ENCODE results near the gene IL33.

Gene IL33

DNA sequence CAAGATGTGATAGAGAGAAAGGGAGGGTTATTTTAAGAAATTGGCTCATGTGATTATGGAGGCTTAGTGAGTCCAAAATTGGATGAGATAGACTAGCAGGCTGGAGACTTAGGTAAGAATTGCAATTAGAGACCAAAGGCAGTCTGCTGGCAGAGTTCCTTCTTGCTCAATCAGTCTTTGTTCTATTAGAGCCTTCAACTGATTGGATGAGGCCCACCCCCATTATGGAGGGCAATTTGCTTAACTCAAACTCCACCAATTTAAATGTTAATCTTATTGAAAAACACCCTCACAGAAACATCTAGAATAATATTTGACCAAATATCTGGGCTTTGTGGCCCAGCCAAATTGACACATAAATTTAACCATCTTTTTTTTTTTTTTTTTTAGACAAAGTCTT, 88.6 kb downstream of the IL33 start:
- DNase-seq (ENCODE audit: low spot score), result no peak

DNA sequence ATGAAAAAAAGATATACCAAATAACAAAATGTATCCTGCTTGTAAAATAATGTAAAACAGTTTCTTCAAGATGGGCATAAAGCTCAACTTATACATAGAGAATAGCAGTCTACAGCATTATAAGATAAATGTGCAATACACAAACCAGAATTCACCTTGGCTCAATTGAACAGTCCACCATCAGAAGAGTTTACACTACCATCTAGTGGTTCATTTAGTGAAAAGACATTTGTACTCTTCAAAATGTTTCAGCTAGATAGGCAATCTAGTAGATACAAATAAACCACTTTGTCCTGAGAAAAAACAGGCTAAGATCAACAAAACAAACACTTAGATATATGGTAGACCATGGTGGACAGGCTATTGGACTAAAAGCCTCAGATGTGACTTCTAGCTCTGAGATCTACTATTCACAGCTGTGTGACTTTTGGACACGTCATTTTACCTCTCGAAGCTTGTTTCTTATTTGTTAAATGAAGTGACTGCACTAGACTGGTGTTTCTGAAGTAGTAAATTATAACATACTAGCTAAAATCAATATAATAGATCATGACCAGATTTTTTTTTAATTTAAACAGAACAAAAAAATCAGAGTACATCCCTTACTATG, 90.5 kb downstream of the IL33 start:
- peak; percentile 69 for DNase-seq (ENCODE audit: low spot score)

All from NAMALWA (cell line).